Left ventricle myocardium inferior (tissue), 1 donor: ENCODE data around the gene ADGRG2. TPM values are rescaled to one million over a fixed set of nuclear protein-coding genes. Genes with fewer than 3 reads are reported as not detected.

Source experiments
- DNase-seq: peaks from one replicate; pipeline ENCODE4 v3.0.0-alpha.2; 2020
- H3K27ac ChIP-seq: fragments of 200-600 bp; replicated peaks from 2 replicates; pipeline ENCODE4 v1.8.0; 2021
- H3K27me3 ChIP-seq: fragments of 200-600 bp; 2 replicates; pipeline ENCODE4 v1.8.0; 2021; ENCODE audit warnings: low read depth
- H3K36me3 ChIP-seq: fragments of 200-600 bp; 2 replicates; pipeline ENCODE4 v1.8.0; 2021
- H3K4me1 ChIP-seq: fragments of 200-600 bp; 2 replicates; pipeline ENCODE4 v1.8.0; 2021
- H3K4me3 ChIP-seq: fragments of 200-600 bp; 2 replicates; pipeline ENCODE4 v1.8.0; 2021; ENCODE audit warnings: mild to moderate bottlenecking, moderate library complexity
- H3K9me3 ChIP-seq: fragments of 200-600 bp; replicated peaks from 2 replicates; pipeline ENCODE4 v1.8.0; 2021
- intact Hi-C: fragments of 100-400 bp; cut with micrococcal nuclease; formaldehyde crosslinking; loops from one replicate; pipeline ENCODE4 v1.11.0; 2022
- total RNA-seq: library from RNA; stranded (reverse); fragmentation: NEBNext Ultra II Directional; extraction: Animal tissue kit (Norgen Biotek cat#: 25700); gene quantifications from one replicate; pipeline ENCODE4 v1.2.1, GENCODE V29; 2021
- TF ChIP-seq, protein P1 (sequence below): fragments of 200-600 bp; IDR thresholded peaks from 2 replicates; pipeline ENCODE4 v1.8.0; 2021; ENCODE audit warnings: antibody characterized with exemption, mild to moderate bottlenecking, borderline replicate concordance
- donor health status: DM: no; HTN: yes; CAD: no; lungs with severe emphysema.

The ADGRG2 gene
- total RNA-seq, 1 donor from 2014 or later, result 0.16 TPM

DNA sequence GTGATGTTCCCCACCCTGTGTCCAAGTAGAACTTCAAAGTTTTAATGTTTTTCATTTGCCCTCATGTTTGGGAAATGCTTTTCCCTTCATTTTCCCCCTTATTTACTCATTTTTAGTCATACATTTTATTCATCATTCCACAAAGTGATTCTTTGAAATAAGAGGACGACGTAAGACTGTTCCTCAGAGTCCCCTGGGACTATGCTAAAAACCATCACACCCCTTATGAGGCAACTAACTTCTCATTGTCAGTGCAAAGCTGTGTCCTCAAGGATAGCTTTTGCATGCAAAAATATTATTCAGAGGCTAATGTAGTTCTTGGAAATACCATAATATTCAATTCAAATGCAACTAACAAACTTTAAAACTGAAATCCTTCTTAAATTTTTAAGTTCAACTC is 14.8 kb upstream of the ADGRG2 start:
- DNase-seq, result no peak
- Histone ChIP-seq H3K4me3 (no peak overlapping the region), H3K27ac (no peak overlapping the region), H3K9me3 (no peaks in the 10 kb centered on the region), H3K4me1 (no peaks in the 10 kb centered on the region), H3K36me3 (no peaks in the 10 kb centered on the region), H3K27me3 (no peaks in the 10 kb centered on the region)
- TF ChIP-seq, protein P1, sequence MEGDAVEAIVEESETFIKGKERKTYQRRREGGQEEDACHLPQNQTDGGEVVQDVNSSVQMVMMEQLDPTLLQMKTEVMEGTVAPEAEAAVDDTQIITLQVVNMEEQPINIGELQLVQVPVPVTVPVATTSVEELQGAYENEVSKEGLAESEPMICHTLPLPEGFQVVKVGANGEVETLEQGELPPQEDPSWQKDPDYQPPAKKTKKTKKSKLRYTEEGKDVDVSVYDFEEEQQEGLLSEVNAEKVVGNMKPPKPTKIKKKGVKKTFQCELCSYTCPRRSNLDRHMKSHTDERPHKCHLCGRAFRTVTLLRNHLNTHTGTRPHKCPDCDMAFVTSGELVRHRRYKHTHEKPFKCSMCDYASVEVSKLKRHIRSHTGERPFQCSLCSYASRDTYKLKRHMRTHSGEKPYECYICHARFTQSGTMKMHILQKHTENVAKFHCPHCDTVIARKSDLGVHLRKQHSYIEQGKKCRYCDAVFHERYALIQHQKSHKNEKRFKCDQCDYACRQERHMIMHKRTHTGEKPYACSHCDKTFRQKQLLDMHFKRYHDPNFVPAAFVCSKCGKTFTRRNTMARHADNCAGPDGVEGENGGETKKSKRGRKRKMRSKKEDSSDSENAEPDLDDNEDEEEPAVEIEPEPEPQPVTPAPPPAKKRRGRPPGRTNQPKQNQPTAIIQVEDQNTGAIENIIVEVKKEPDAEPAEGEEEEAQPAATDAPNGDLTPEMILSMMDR, result no peak
- intact Hi-C loops, result no loop called here

DNA sequence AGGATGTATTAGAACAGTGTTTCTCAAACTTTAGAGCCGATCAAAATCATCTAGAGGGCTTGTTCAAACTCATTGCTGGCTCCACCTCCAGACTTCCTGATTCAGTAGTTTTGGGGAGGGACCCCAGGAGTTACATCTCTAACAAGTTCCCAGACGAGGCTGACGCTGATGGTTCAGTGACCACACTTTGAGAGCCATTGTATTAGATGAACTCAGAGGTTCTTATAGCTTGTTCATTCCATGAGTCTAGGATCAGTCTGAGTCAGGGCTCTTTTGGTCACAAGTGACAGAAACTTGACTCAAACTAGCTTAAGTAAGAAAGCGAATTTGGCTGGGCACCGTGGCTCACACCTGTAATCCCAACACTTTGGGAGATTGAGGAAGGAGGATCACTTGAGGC is 11.5 kb upstream of the ADGRG2 start:
- Histone ChIP-seq H3K36me3 (no peaks in the 10 kb centered on the region), H3K4me1 (no peaks in the 10 kb centered on the region), H3K4me3 (no peak overlapping the region), H3K9me3 (no peaks in the 10 kb centered on the region), H3K27me3 (no peaks in the 10 kb centered on the region), H3K27ac (no peak overlapping the region)
- TF ChIP-seq, protein P1, result no peak
- intact Hi-C loops, result no loop called here
- no peak for DNase-seq

DNA sequence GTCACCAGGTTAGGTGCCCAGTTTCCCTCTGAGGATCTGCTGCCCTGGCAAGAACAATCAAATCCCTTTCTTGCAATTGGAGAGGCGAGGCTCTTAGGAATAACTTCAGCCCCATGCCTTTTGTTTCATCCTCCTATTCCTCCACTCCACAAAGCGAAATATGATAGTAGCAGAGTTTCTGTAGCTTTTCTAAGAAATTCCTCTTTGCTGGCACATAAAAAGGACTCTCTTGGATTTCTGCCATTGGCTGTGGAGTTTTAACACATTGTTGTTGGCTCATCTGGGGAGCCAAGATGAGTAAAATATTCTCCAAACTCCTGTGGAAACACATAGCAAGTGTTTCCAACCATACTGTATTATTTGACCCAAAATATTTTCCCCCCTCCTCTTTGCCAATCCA is 11.0 kb upstream of the ADGRG2 start:
- no peak for DNase-seq
- Histone ChIP-seq H3K4me1 (no peaks in the 10 kb centered on the region), H3K27me3 (no peaks in the 10 kb centered on the region), H3K9me3 (no peaks in the 10 kb centered on the region), H3K4me3 (no peak overlapping the region), H3K27ac (no peak overlapping the region), H3K36me3 (no peaks in the 10 kb centered on the region)
- TF ChIP-seq, protein P1, result no peak
- intact Hi-C loops, result no loop called here

DNA sequence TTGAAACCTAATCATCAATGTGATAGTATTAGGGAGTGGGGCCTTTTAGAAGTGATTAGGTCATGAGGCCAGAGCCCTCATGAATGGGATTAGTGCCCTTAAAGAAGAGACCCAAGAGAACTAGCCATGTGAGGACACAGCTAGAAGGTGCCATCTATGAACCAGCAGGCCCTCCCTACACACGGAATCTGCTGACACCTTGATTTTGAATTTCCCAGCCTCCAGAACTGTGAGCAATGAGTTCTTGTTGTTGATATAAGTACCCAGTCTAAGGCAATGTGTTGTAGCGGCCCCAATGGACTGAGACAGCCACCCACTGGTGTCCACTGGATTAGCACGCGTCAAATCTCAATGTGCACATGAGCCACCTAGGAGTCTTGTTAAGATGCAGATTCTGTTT is 8.4 kb upstream of the ADGRG2 start:
- Histone ChIP-seq H3K9me3 (no peaks in the 10 kb centered on the region), H3K27ac (no peak overlapping the region), H3K36me3 (no peaks in the 10 kb centered on the region), H3K4me1 (no peaks in the 10 kb centered on the region), H3K4me3 (no peak overlapping the region), H3K27me3 (no peaks in the 10 kb centered on the region)
- intact Hi-C loops, result no loop called here
- TF ChIP-seq, protein P1, result no peak
- DNase-seq, result no peak

DNA sequence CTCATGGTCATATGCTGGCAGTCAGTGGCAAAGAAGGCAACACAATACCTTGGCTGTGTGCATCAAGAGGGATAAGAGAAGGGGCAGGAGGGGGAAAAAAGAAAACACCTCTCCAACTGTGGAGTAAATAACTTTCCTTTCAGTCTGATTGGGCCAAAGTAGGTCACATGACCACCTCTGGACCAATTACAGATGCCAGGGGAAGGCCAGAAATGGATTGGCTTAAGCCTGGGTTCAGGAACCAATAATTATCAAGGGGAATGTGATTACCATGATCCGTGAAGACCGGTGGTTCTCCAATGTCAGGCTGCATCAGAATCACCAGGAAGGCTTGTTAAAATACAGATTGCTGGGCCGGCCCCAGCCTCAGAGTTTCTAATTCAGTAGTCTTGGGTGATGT is 7.4 kb upstream of the ADGRG2 start:
- no peak overlapping the region for H3K27ac ChIP-seq
- DNase-seq, result no peak
- intact Hi-C loops, result no loop called here
- TF ChIP-seq, protein P1, result no peak
- no peaks in the 10 kb centered on the region for H3K36me3 ChIP-seq
- H3K9me3 ChIP-seq, result no peaks in the 10 kb centered on the region
- no peak overlapping the region for H3K4me3 ChIP-seq
- H3K27me3 ChIP-seq, result no peaks in the 10 kb centered on the region
- no peaks in the 10 kb centered on the region for H3K4me1 ChIP-seq
